ENCODE data around the gene ADCY2.

The ADCY2 gene

GRCh38 chr5:7850395-7851239 lies 454.7 kb downstream of the ADCY2 start, which contains the start of gene CFAP90:
CFAP90 (minus strand) TSS chr5:7851133; CDS start chr5:7851021, 112 bp downstream.
- peak; percentile 54 for DNase-seq

DNA sequence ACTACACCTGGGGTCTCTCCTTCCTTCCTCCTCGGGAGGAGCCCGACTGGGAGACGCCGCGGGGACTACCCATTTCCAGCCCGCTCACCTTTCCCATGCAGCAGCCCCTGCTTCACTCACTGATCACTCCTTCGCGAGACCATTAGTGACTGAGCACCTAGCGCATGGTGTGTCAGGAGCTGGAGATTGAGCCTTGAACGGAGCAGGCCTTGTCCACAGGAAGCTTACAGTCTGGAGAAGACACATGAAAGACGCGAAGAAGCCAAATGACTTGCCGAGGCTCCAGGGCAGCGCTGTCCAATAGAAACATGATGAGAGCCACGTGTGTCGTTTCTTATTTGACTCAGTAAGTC lies 455.3 kb downstream of the ADCY2 start:
- DNase-seq: no peak

DNA sequence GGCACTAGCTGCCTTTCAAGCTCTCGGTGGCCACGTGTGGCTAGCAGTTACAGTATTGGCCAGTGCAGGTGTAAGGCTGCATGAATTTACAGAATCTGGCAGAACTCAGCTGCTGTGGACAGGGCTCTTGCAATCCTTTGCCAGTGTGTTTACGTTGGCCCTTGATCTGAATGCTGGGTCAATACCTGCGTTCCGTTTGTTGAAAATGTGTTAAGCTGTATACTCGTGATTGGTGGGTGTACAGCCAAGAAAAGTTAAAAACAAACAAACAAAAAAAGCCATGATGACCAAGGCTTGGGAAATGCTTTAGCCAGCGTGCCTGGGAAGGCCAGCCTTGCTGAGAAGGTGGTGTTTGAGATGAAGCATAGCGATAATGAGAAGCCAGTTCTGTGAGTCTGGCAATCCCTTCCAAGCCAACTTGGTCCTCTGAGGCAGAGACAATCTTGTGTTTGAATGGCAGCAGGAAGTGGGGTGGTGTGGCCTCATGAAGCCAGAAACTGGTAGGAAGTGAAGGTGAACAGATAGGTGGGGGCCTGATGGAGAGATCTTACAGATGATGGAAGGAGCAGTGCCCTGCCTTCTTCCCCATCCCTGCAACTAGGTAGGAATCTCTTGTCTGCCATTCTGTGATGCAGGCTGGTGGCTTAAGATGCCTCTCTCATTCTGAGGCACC lies 455.8 kb downstream of the ADCY2 start:
- DNase-seq: no peak

DNA sequence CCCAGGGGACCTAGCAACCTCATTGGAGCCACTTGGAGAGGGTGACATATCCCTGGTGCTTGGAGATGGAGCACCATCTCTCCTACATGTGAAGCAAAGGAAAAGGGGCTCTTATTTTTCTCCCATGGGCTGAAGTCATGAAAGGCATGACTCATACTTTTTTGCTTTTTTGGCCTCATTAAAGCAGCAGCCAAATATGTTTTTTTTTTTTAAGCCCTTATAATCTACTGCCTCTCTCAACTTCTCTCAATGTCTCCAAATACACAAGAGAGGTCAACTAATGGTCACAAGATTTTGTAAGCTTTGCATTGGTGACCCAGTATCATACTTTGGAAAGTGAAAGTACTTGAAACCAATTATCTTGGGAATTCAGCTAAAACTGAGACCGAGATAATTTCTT lies 456.6 kb downstream of the ADCY2 start:
- no peak for DNase-seq

GRCh38 chr5:7852988-7853387 lies 457.1 kb downstream of the ADCY2 start:
- DNase-seq: no peak

DNA sequence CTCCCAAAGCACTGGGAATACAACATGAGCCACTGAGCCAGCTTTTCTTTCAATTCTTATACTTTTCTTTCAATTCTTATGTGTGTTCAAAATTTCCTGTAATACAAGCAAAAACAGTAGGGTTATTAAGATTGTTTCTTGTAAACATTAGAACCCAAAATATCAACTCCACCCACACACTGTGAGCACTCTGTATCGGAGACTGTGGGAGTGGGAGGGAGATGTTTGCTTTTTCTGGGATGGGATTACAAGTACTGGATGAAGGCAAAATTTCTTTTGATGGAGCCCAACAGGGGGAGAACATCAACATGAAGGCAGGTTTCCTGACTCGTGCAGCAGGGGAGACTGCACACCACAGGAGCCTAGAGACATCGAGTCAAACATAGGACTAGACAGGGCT lies 459.7 kb downstream of the ADCY2 start:
- DNase-seq: no peak

GRCh38 chr5:7856855-7857254 lies 460.9 kb downstream of the ADCY2 start:
- peak; percentile 11 for DNase-seq

- DNase-seq: no peak
Observed at GRCh38 chr5:7857361-7857760, 461.4 kb downstream of the ADCY2 start.

- no peak for DNase-seq
Observed at GRCh38 chr5:7857926-7858632, 462.1 kb downstream of the ADCY2 start.

DNA sequence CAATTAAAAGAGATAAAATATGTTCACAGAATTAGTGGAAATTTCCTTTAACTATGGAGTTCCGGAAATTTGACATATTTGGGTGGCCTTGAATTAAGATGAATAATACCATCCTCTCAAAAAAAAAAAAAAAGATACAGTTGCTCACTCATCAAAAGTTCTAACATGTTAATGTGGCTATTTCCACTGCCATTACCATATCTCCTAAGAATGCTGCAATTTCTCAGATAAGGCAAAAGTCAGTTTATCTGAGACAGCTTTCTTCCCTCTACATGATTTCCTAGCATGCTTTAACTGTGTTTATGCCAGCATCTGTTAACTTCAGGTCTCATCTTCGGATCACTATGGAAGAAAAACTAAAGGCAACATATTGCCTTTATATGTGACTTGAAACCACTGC lies 470.3 kb downstream of the ADCY2 start:
- no peak for DNase-seq

DNA sequence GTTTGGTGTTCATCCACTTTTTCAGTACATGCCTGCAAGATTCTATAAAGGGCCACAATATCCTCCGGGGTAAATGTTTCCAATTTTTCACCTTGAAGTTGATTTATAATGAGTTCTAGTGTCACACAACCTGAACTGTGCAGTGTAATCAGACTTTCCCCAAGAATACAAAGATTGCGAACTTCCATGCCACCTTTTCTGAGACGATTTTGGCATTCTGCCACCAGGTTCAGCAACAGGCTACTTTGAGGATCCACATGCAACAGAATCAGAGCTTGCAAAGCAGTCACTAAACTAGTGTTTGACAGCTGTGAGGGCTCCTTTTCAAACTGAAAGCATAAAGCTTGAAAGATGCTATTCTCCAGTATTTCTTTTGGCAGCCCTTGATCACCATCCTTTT lies 471.3 kb downstream of the ADCY2 start:
- DNase-seq: no peak

GRCh38 chr5:7868427-7868772 lies 472.5 kb downstream of the ADCY2 start:
- DNase-seq: peak; percentile 46

DNA sequence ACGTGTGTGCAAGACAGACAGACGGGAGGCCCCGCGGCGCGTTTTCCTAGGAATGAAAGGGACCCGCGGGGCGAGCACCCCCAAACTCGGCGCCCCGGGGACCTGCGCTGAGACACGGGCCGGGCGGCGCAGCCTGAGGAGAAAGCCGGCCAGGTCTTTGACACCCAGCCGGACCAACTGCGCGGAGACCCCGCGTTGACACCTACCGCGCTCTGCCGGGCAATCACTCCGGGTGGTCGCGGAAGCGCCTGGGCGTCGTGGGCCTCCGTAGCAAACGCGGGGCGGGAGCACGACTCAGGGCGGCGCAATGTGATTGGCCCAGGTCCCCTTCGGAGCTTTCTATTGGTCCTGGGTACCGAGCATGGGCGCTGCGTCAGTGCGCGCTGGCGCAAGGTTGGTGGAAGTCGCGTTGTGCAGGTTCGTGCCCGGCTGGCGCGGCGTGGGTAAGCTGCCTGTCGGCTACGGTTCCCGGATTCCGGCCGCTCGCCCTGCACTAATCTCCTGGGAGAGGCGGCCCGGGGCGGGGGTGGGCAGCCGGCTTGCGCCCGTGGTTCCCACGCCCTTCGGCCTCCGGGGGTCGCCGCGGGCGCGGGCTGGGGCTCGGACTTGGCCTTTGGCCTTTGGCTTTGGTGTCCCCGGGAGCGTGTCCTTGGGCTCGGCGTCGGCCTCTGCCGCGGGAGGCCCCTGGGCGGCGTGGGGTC lies 473.0 kb downstream of the ADCY2 start, which contains the start of the genes FASTKD3 and MTRR:
Gene FASTKD3, minus strand, starts transcription at position 259 of the 701 bp plus-strand sequence. CDS start 948 bp downstream, outside the sequence.
Gene MTRR, plus strand, starts transcription at position 376 of the 701 bp plus-strand sequence. CDS start 1,647 bp downstream, outside the sequence.
- peak; percentile 93 for DNase-seq

DNA sequence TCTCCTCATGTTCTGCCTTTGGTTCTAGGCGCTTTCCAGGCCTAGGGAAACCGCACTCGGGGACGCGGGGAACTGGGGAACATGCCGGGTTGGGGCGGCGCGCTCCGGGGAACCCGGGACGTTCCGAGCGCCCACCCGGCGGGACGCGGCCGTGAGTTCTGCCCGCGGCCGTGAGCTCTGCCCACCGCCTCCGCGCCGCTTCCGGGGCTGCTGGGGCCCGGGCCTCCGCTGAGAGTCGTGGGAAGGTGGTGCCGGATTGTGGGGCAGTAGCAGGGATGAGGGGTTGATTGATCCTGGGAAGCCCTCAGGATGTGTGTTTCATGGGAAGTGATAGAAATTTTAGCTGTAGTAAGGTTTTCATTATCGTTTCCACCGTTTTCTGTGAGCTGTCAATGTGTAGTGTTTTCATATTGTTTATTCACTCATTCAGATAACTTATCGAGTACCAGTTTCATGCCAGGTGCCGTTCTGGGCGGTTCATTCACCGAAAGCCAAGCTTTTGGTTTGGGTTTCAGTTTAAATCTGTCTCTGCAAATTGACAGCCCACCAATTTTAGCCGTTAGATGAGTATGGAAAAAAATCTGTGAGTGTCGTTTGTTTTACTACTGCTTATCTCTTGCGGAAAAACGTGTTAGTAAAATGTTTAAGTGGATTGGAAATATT lies 473.7 kb downstream of the ADCY2 start:
- peak; percentile 10 for DNase-seq

- no peak for DNase-seq
Observed at GRCh38 chr5:7871653-7872052, 475.7 kb downstream of the ADCY2 start.

- no peak for DNase-seq
Observed at GRCh38 chr5:7872517-7873130, 476.7 kb downstream of the ADCY2 start.

GRCh38 chr5:7873216-7873615 lies 477.3 kb downstream of the ADCY2 start:
- DNase-seq: no peak

- DNase-seq: no peak
Observed at GRCh38 chr5:7874639-7875038, 478.7 kb downstream of the ADCY2 start.

DNA sequence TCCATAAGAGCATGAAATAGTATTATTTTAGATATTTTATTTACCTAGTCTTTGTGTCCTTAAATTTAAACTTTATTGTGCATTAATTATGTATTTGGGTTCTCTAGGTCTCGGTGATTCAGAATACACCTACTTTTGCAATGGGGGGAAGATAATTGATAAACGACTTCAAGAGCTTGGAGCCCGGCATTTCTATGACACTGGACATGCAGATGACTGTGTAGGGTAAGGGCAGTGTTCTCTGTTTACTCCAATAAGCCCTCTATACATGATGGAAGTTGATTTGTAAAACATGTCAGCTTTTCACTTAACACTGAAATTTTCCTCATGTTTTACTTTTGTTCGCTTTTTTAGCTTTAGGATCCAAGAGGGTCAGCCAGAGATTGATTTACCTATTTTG lies 479.2 kb downstream of the ADCY2 start:
- no peak for DNase-seq

- no peak for DNase-seq
Observed at GRCh38 chr5:7876867-7877266, 480.9 kb downstream of the ADCY2 start.

DNA sequence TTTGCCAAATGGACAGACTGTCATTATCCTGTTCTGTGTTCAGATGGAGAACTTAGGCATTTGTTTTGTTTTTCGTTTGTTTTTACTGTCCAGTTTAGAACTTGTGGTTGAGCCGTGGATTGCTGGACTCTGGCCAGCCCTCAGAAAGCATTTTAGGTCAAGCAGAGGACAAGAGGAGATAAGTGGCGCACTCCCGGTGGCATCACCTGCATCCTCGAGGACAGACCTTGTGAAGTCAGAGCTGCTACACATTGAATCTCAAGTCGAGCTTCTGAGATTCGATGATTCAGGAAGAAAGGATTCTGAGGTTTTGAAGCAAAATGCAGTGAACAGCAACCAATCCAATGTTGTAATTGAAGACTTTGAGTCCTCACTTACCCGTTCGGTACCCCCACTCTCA lies 481.9 kb downstream of the ADCY2 start:
- no peak for DNase-seq

DNA sequence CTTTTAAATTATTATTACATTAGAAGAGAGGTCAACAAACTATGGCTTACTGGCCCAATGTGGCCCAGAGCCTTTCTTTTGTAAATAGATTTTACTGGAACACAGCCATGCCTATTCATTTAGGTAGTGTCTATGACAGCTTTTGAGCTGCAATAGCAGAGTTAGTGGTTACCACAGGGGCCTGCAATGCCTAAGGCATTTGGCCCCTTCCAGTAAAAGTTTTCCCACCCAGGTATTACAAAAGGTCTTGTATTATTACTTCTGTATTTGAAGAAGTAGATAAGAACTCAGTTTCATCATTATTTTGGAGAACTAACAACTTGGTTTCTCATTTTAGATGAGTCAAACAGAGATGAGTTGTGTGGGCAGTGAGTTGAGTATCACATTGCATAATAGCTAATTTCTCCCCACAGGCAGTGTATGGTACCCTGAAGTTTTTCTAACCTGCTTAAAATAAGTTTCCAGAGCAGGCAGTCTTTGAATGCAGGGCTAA lies 482.5 kb downstream of the ADCY2 start:
- DNase-seq: no peak

Measured in NCI-H146 (cell line).